K562 (cell line): ENCODE measurements around the gene FAM174B.

Experiments used
- CBX8 ChIP-seq: fragments of 200-600 bp; sonication (generic); IDR thresholded peaks from 2 replicates; pipeline ENCODE4 v1.6.1; 2012; ENCODE audit warnings: borderline replicate concordance, mixed run types, low read depth, mild to moderate bottlenecking, moderate library complexity, mixed read lengths, low read length, control low read depth, inconsistent platforms; ENCODE audit not compliant: poor library complexity, severe bottlenecking; ENCODE audit errors: extremely low read depth
- EZH2 ChIP-seq: IDR thresholded peaks from 2 replicates; pipeline ENCODE4 v1.6.1; 2012; ENCODE audit warnings: low read depth, mild to moderate bottlenecking, inconsistent platforms, low read length, borderline replicate concordance
- RBM25 ChIP-seq: fragments of 200-400 bp; formaldehyde crosslinking; IDR thresholded peaks from 2 replicates; pipeline ENCODE4 v1.6.1; 2018; ENCODE audit warnings: low read length, low read depth, moderate library complexity; ENCODE audit not compliant: severe bottlenecking
- SREBF2 ChIP-seq: sonication (generic); formaldehyde crosslinking; IDR thresholded peaks from 2 replicates; pipeline ENCODE4 v1.4.0; 2020; ENCODE audit warnings: mild to moderate bottlenecking, missing genetic modification reagents
- U2AF1 ChIP-seq: fragments of 200-400 bp; formaldehyde crosslinking; optimal IDR thresholded peaks from 2 replicates; pipeline ENCODE3; 2017; ENCODE audit warnings: mild to moderate bottlenecking, low read depth, low read length, moderate library complexity
- YY1 ChIP-seq, 3 experiments: IDR thresholded peaks; 2 replicates each; pipeline ENCODE4 v1.6.1; 2011; ENCODE audit warnings: low read length in 2 of 3, mild to moderate bottlenecking in 2 of 3, moderate library complexity in 2 of 3, borderline replicate concordance in 1 of 3, control low read depth in 1 of 3, low read depth in 1 of 3; ENCODE audit not compliant: insufficient read depth in 3 of 3, insufficient replicate concordance in 2 of 3, control insufficient read depth in 1 of 3, insufficient read length in 1 of 3; ENCODE audit errors: extremely low read depth in 1 of 3
- ZFP30 ChIP-seq: fragments of 250-450 bp; sonication (Bioruptor Pico); IDR thresholded peaks from 2 replicates; pipeline ENCODE4 v1.8.0; 2022; ENCODE audit warnings: moderate library complexity, mild to moderate bottlenecking, inconsistent platforms, borderline replicate concordance
- ZKSCAN1 ChIP-seq: fragments of 150-350 bp; IDR thresholded peaks from 2 replicates; pipeline ENCODE4 v1.6.1; 2016; ENCODE audit warnings: low read depth, low read length

DNA sequence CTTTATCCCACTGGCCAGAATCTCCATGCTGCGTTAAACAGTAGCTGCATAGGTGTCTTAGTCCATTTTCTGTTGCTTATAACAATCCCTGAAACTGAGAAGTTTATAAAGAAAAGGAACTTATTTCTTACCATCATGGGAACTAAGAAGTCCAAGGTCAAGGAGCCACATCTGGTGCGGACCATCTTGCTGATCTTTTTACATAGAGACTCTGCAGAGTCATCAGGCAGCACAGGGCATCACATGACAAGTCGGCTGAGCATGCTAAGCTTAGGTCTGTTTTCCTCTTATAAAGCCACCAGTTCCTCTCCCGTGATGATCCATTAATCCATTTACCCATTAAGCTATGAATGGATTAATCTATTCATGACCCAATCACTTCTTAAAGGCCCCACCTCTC, 22.4 kb upstream of the FAM174B start:
- TF ChIP-seq ZFP30 (CRISPR knock-in tag): no peak
- TF ChIP-seq RBM25: no peak
- TF ChIP-seq SREBF2: no peak
- TF ChIP-seq CBX8: no peak
- no peak for TF ChIP-seq ZKSCAN1
- TF ChIP-seq EZH2: no peak
- no peak for TF ChIP-seq YY1 (IDR thresholded peaks at IDR 0.05; ENCODE audit: borderline replicate concordance in 1 of 3, control insufficient read depth in 1 of 3, extremely low read depth in 1 of 3, insufficient read depth in 3 of 3, insufficient read length in 1 of 3, insufficient replicate concordance in 2 of 3, low read depth in 1 of 3, low read length in 2 of 3)
- no peak for TF ChIP-seq U2AF1
